GM12892 (cell line): ENCODE data around the gene CR1.
"Not testable (repeated sequence)": the region's sequence is repeated elsewhere in the genome, so short reads cannot be mapped to it uniquely, and the experiment has no call there.

ENCODE experiments used
- POLR2A ChIP-seq: IDR thresholded peaks from 2 replicates; pipeline ENCODE4 v1.6.1; 2011; ENCODE audit warnings: low read depth, low read length, control low read depth
- POLR2AphosphoS5 ChIP-seq: IDR thresholded peaks from 2 replicates; pipeline ENCODE4 v1.6.1; 2011; ENCODE audit warnings: low read depth, low read length, control low read depth

- TF ChIP-seq POLR2AphosphoS5, POLR2A: not testable (repeated sequence)
These were observed 24.7 kb downstream of the CR1 start for GRCh38 chr1:207520400-207521345.
